Nephron progenitor cell (in vitro differentiated cells): ENCODE data around the gene ZNF516.

ENCODE experiments used
- DNase-seq: peaks from one replicate; pipeline ENCODE4 v3.0.0; 2021
- H3K27ac Mint-ChIP-seq: 2 replicates; pipeline ENCODE4 v1.8.0; 2021; ENCODE audit warnings: mild to moderate bottlenecking, moderate library complexity, mixed read lengths
- H3K27me3 Mint-ChIP-seq: 2 replicates; pipeline ENCODE4 v1.8.0; 2021; ENCODE audit warnings: mild to moderate bottlenecking, low read depth, mixed read lengths; ENCODE audit not compliant: poor library complexity
- H3K36me3 Mint-ChIP-seq: 2 replicates; pipeline ENCODE4 v1.8.0; 2021; ENCODE audit warnings: low read depth, mixed read lengths
- H3K4me1 Mint-ChIP-seq: 2 replicates; pipeline ENCODE4 v1.8.0; 2021; ENCODE audit warnings: mixed read lengths
- H3K4me3 Mint-ChIP-seq: 2 replicates; pipeline ENCODE4 v1.8.0; 2021; ENCODE audit warnings: mild to moderate bottlenecking, moderate library complexity, mixed read lengths
- H3K9me3 Mint-ChIP-seq: 2 replicates; pipeline ENCODE4 v1.8.0; 2021; ENCODE audit warnings: mild to moderate bottlenecking, moderate library complexity, mixed read lengths
- TF ChIP-seq, protein P1 (sequence below): fragments of 200-600 bp; sonication (generic); IDR thresholded peaks from 2 replicates; pipeline ENCODE4 v1.5.0; 2021; ENCODE audit warnings: antibody characterized with exemption

ZNF516 gene

DNA sequence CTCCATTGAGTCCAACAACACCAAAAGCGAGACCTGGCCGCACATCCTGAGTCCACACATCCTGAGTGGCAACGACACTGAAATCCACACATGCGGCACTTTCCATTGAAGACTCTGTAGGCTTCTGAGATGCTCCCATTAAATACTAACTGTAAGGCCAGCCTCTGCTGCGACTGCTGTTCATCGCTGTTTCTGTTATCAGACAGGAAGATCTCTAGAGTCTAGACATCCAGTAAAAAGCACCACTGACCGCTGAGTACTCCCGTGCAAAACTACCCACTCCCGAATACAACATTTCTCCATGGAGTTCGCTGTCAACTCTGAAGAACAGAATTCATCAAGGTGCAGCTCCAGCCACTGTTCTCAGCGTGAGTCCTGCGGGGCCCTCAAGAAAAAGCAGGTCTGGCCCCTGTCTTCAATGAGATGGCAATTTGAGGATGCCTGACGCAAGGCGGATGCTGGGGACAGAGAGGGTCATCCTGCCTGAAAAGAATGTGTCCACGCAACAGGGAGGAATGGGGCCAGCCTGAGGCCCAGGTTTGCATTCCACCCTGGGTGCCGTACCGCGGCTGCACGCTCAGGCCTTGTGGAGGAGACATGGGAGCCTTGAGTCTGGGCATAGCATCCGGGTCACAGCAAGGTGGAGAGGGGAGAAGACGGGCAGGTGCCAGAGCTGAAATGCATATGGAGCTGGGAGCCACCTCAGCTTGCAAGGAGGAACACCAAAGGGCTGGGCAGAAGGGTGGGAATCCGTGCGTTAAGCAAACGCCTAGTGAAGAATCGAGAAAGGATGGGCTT is 61.9 kb downstream of the ZNF516 start:
- Mint-ChIP-seq H3K27me3 (no peaks in the 10 kb centered on the region), H3K36me3 (peaks cover 92% of the 10 kb centered on the region), H3K9me3 (no peaks in the 10 kb centered on the region), H3K4me3 (no peak overlapping the region), H3K4me1 (peaks cover 88% of the 10 kb centered on the region), H3K27ac (peak overlapping the region; percentile 55)
- TF ChIP-seq, protein P1, sequence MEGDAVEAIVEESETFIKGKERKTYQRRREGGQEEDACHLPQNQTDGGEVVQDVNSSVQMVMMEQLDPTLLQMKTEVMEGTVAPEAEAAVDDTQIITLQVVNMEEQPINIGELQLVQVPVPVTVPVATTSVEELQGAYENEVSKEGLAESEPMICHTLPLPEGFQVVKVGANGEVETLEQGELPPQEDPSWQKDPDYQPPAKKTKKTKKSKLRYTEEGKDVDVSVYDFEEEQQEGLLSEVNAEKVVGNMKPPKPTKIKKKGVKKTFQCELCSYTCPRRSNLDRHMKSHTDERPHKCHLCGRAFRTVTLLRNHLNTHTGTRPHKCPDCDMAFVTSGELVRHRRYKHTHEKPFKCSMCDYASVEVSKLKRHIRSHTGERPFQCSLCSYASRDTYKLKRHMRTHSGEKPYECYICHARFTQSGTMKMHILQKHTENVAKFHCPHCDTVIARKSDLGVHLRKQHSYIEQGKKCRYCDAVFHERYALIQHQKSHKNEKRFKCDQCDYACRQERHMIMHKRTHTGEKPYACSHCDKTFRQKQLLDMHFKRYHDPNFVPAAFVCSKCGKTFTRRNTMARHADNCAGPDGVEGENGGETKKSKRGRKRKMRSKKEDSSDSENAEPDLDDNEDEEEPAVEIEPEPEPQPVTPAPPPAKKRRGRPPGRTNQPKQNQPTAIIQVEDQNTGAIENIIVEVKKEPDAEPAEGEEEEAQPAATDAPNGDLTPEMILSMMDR, result no peak
- no peak for DNase-seq

GRCh38 chr18:76432274-76432755 is 62.7 kb downstream of the ZNF516 start:
- peak overlapping the region; percentile 55 for H3K27ac Mint-ChIP-seq
- no peaks in the 10 kb centered on the region for H3K27me3 Mint-ChIP-seq
- H3K4me1 Mint-ChIP-seq, result peaks cover 85% of the 10 kb centered on the region
- H3K9me3 Mint-ChIP-seq, result no peaks in the 10 kb centered on the region
- H3K36me3 Mint-ChIP-seq, result peaks cover 88% of the 10 kb centered on the region
- H3K4me3 Mint-ChIP-seq, result no peak overlapping the region
- TF ChIP-seq, protein P1, result no peak
- no peak for DNase-seq

DNA sequence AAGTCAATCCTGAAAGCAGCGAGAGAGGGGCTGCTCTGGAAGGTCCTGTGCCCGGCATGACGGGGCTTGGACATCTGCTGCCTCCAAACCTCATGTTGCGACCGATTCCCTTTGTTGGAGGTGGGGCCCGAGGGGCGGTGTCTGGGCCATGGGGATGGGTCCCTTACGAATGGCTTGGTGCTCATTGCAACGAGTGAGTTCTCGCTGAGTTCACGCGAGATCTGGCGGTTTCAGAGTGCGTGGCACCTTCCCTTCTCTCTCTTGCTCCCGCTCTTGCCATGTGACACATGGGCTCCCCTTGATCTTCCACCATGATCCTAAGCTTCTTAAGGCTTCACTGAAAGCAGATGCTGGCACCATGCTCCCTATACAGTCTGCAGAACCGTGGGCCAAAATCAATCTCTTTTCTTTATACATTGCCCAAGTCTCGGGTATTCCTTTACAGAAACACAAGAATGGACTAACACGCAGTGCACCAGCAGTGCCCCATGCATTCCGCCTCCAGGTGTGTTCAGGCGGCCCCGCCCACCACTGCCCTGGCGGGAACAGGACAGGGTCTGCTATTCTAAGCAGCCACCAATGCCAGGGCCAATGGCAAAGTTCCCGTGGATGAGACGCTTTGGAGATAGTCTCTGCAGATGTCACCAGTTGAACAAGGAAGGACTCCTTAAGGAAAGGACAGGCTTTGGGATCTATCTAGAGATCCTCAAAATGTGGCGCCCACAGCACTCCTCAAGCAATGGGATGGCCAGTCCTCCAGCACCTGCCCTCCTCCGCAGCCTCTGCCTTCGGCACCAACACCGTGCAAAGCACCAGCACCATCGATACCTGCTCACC is 63.4 kb downstream of the ZNF516 start:
- peak overlapping the region; percentile 71 for H3K27ac Mint-ChIP-seq
- H3K9me3 Mint-ChIP-seq, result no peaks in the 10 kb centered on the region
- H3K27me3 Mint-ChIP-seq, result no peaks in the 10 kb centered on the region
- peaks cover 85% of the 10 kb centered on the region for H3K4me1 Mint-ChIP-seq
- no peak overlapping the region for H3K4me3 Mint-ChIP-seq
- H3K36me3 Mint-ChIP-seq, result peaks cover 88% of the 10 kb centered on the region
- TF ChIP-seq, protein P1, result no peak
- no peak for DNase-seq

DNA sequence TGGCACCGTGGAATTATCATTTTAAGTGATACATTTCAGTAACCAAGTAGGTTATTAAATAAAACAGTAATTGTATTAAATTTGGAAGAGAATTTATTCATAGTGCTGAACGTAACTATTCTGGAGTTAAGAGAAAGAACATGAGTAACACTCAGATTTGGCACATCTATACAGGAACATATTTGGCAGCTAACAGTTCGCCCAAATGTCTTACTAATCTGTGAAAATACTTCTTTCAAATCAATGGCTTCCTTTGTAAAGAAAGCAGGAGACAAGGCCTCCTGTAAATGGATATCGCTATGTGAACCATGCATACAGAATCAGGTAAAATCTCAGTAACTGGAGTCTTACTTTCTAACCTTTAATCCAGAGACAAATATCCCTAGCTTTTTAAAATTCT is 64.4 kb downstream of the ZNF516 start:
- H3K4me3 Mint-ChIP-seq, result no peak overlapping the region
- no peaks in the 10 kb centered on the region for H3K27me3 Mint-ChIP-seq
- H3K4me1 Mint-ChIP-seq, result peaks cover 85% of the 10 kb centered on the region
- no peaks in the 10 kb centered on the region for H3K9me3 Mint-ChIP-seq
- no peak overlapping the region for H3K27ac Mint-ChIP-seq
- TF ChIP-seq, protein P1, result no peak
- H3K36me3 Mint-ChIP-seq, result peaks cover 83% of the 10 kb centered on the region
- no peak for DNase-seq

- Mint-ChIP-seq H3K4me3 (no peak overlapping the region), H3K4me1 (peaks cover 92% of the 10 kb centered on the region), H3K27ac (peak overlapping the region; percentile 45), H3K27me3 (no peaks in the 10 kb centered on the region), H3K9me3 (no peaks in the 10 kb centered on the region), H3K36me3 (peaks cover 72% of the 10 kb centered on the region)
- TF ChIP-seq, protein P1, result no peak
- DNase-seq, result no peak
Observed at GRCh38 chr18:76429262-76430126, 65.5 kb downstream of the ZNF516 start.
